ENCODE results near the gene ADRA1B. TPM values are rescaled to one million over a fixed set of nuclear protein-coding genes. Genes with fewer than 3 reads are reported as not detected.

Gene ADRA1B
- polyA plus RNA-seq, 1 experiment: 0.58 TPM

GRCh38 chr5:160021831-160022446, 105.7 kb downstream of the ADRA1B start:
- Histone ChIP-seq H3K9me3 (ENCODE audit: control insufficient read depth, insufficient read depth, low read length) (no peaks in the 10 kb centered on the region), H3K4me3 (ENCODE audit: low read depth, low read length) (no peak overlapping the region), H3K27ac (ENCODE audit: low read depth, low read length) (no peak overlapping the region), H3K27me3 (ENCODE audit: control insufficient read depth, insufficient read depth, low read length) (no peaks in the 10 kb centered on the region)
- ChIA-PET CTCF (interaction anchor here (0.6 to 7.9 kb wide), 108 partner anchors 9 to 886 kb away, joined by 3 to 190 read pairs (median 5); partner anchors contain the start of genes C1QTNF2, CCNJL, FAM200C and PTTG1), POLR2A (interaction anchor here (1.4 kb wide), 1 partner anchor 13 kb away, joined by 4 read pairs; the partner anchor contains the start of gene TTC1)
- peak; percentile 76 for TF ChIP-seq CTCF (IDR thresholded peaks at IDR 0.05; ENCODE audit: low read depth, low read length)
- DNase-seq (ENCODE audit: low read depth, low spot score): peak; percentile 55

Small RNAs within 50 kb of the gene (small RNA-seq; reads per million reads assigned to genes)
- gene RF00019 (ENCODE audit: insufficient read length, low read depth): not detected

Other genes starting within 250 kb of the ADRA1B start
- gene TTC1, start 92.7 kb downstream of the ADRA1B start, polyA plus RNA-seq (2011; rRNA removed): 44.5 and 53.7 TPM in 2 replicates
- gene PWWP2A, start 203.0 kb downstream of the ADRA1B start, polyA plus RNA-seq (2011; rRNA removed): 14.8 and 15.1 TPM in 2 replicates